Chondrocyte (in vitro differentiated cells): ENCODE measurements around the gene PGPEP1. TPM values are rescaled to one million over a fixed set of nuclear protein-coding genes. Genes with fewer than 3 reads are reported as not detected.

Source experiments
- DNase-seq: peaks from one replicate; pipeline ENCODE4 v3.0.0; 2021; ENCODE audit warnings: mixed read lengths, low spot score
- H3K27ac Mint-ChIP-seq: one replicate; pipeline ENCODE4 v1.8.0; 2021; ENCODE audit warnings: mild to moderate bottlenecking, moderate library complexity, mixed read lengths; ENCODE audit not compliant: unreplicated experiment
- H3K27me3 Mint-ChIP-seq: 2 replicates; pipeline ENCODE4 v1.8.0; 2021; ENCODE audit warnings: low read depth, mixed read lengths
- H3K36me3 Mint-ChIP-seq: 2 replicates; pipeline ENCODE4 v1.8.0; 2021; ENCODE audit warnings: low read depth, mixed read lengths
- H3K4me1 Mint-ChIP-seq: 2 replicates; pipeline ENCODE4 v1.8.0; 2021; ENCODE audit warnings: low read depth, mild to moderate bottlenecking, mixed read lengths
- H3K4me3 Mint-ChIP-seq: one replicate; pipeline ENCODE4 v1.8.0; 2021; ENCODE audit warnings: mild to moderate bottlenecking, moderate library complexity, mixed read lengths; ENCODE audit not compliant: unreplicated experiment
- H3K9me3 Mint-ChIP-seq: 2 replicates; pipeline ENCODE4 v1.8.0; 2021; ENCODE audit warnings: low read depth, mixed read lengths
- total RNA-seq: library from RNA; stranded (reverse); gene quantifications from 3 replicates; pipeline ENCODE4 v1.2.1, GENCODE V29; 2021
- TF ChIP-seq, protein P1 (sequence below): fragments of 200-600 bp; sonication (generic); IDR thresholded peaks from 2 replicates; pipeline ENCODE4 v1.5.0; 2021; ENCODE audit warnings: antibody characterized with exemption, mild to moderate bottlenecking, moderate library complexity

The PGPEP1 gene
- total RNA-seq, 1 donor from 2014 or later = 21.5 TPM

DNA sequence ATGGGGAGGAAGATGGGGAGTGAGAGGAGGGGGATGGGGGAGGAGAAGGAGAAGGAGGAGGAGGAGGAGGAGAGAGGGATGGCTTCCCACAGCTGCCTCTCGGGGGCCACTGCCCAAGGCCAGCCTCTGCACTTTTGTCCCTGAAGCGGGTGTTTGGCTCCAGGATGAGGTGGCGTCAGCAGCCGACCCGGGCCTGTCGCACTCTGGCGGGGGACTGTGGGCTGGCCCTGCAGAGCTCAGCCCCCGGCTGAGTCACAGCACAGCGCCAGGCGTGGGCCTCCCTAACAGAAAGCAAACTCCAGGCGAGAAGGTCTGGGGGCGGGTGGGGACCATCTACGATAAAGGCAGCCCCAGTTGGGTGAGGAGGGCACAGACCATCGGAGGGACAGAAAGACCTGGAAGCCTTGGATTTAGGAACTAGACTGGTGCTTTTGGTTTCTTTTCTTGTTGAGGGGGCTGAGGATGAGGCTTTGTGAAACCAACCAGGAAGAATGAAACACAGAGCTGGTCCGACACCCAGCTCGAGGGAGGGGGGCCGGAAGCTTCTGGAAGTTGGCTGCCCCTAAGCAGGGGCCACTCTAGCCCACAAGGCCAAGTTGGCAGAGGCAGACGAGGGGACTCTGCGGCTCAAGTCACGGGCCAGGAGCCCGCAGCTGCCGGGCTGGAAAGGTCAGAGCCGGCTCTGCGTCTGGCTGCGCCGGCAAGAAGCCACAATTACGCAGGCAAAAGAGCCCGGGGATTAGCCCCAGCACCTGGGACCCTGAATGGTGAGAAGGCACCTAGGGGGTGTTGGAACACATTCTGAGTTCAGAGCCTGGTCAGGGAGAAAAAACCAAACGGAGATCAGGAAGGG is 35.7 kb upstream of the PGPEP1 start:
- H3K27me3 Mint-ChIP-seq = no peaks in the 10 kb centered on the region
- no peaks in the 10 kb centered on the region for H3K36me3 Mint-ChIP-seq
- H3K4me1 Mint-ChIP-seq = peaks cover 54% of the 10 kb centered on the region
- TF ChIP-seq, protein P1, sequence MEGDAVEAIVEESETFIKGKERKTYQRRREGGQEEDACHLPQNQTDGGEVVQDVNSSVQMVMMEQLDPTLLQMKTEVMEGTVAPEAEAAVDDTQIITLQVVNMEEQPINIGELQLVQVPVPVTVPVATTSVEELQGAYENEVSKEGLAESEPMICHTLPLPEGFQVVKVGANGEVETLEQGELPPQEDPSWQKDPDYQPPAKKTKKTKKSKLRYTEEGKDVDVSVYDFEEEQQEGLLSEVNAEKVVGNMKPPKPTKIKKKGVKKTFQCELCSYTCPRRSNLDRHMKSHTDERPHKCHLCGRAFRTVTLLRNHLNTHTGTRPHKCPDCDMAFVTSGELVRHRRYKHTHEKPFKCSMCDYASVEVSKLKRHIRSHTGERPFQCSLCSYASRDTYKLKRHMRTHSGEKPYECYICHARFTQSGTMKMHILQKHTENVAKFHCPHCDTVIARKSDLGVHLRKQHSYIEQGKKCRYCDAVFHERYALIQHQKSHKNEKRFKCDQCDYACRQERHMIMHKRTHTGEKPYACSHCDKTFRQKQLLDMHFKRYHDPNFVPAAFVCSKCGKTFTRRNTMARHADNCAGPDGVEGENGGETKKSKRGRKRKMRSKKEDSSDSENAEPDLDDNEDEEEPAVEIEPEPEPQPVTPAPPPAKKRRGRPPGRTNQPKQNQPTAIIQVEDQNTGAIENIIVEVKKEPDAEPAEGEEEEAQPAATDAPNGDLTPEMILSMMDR = peak; percentile 29
- peak overlapping the region; percentile 71 for H3K4me3 Mint-ChIP-seq
- no peaks in the 10 kb centered on the region for H3K9me3 Mint-ChIP-seq
- DNase-seq = no peak
- peak overlapping the region; percentile 98 for H3K27ac Mint-ChIP-seq

DNA sequence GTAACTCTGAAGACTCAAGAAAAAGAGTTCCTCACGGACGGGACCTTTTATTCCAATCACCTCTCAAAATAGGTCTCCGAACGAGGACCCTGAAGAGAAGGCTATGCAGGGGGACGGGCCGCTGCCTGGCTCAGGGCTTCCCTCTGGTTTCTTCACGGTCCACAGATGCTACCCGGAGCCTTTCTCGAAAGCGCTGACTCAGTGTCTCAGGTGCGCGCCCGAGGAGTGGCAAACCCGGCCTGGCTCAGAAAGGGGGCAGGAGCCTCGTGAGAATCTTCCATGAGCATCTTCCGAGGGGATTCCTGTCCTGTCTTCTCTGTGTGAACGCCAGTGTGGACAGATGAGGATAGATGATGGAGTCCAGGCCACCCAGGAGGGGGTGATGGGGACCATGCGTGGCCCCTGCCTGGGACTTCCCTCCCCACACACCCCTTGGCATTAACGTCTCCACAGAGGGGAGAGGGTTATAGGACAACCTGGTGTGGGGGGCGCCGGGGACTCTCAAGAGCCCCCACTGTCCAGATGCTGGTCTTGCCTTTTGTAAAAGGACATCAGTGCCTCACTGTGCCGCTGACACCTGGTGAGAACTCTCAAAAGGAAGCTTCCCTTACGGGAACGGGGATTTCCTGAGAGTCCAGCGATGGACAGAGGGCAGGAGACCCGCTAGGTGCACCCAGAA is 34.0 kb upstream of the PGPEP1 start:
- Mint-ChIP-seq H3K4me1 (peaks cover 47% of the 10 kb centered on the region), H3K9me3 (no peaks in the 10 kb centered on the region), H3K27me3 (no peaks in the 10 kb centered on the region), H3K27ac (peak overlapping the region; percentile 68), H3K4me3 (no peak overlapping the region), H3K36me3 (no peaks in the 10 kb centered on the region)
- TF ChIP-seq, protein P1 = no peak
- no peak for DNase-seq

DNA sequence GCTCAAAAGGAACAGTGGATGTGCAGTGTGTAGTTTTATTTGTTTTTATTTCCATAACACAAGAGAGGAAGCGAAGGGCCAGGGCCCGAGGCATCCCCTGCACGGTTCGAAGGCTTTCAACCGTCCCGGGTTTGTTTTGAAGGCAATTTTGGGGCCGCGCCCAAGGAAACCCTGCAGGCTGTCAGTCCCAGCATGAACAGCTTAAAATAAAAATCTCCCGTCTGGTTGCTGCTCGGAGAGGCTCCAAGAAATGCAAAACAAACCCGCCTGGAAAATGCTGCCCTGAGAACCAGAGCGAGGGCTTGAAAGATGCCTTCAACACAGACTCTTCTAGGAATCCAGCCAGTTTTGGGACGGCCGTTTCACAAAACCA is 33.5 kb upstream of the PGPEP1 start:
- no peaks in the 10 kb centered on the region for H3K27me3 Mint-ChIP-seq
- no peaks in the 10 kb centered on the region for H3K9me3 Mint-ChIP-seq
- TF ChIP-seq, protein P1 = no peak
- H3K4me3 Mint-ChIP-seq = no peak overlapping the region
- H3K27ac Mint-ChIP-seq = peak overlapping the region; percentile 68
- H3K36me3 Mint-ChIP-seq = no peaks in the 10 kb centered on the region
- no peak for DNase-seq
- peaks cover 43% of the 10 kb centered on the region for H3K4me1 Mint-ChIP-seq

DNA sequence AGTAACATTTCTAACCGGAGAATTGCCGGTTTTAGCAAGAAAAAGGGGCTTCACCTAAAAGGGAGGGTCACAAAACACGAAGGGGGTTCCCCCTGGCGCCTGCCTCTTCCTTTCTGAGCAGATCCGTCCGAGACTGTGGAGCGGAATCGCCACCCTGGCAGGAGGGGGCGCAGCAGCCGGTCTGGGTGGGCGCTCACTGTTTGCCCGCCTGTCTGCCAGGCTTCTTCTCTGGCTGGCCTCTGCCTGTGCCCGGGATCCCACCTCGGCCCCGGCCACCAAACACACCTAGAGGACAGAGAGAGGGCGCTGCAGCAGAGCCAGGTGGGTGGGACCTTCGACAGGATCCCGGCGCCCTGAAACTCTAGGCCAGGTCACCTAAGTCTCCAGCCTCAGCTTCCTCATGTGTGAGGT is 33.1 kb upstream of the PGPEP1 start:
- TF ChIP-seq, protein P1 = no peak
- H3K4me1 Mint-ChIP-seq = peaks cover 43% of the 10 kb centered on the region
- no peaks in the 10 kb centered on the region for H3K9me3 Mint-ChIP-seq
- H3K27ac Mint-ChIP-seq = peak overlapping the region; percentile 68
- H3K27me3 Mint-ChIP-seq = no peaks in the 10 kb centered on the region
- no peak for DNase-seq
- no peaks in the 10 kb centered on the region for H3K36me3 Mint-ChIP-seq
- no peak overlapping the region for H3K4me3 Mint-ChIP-seq

DNA sequence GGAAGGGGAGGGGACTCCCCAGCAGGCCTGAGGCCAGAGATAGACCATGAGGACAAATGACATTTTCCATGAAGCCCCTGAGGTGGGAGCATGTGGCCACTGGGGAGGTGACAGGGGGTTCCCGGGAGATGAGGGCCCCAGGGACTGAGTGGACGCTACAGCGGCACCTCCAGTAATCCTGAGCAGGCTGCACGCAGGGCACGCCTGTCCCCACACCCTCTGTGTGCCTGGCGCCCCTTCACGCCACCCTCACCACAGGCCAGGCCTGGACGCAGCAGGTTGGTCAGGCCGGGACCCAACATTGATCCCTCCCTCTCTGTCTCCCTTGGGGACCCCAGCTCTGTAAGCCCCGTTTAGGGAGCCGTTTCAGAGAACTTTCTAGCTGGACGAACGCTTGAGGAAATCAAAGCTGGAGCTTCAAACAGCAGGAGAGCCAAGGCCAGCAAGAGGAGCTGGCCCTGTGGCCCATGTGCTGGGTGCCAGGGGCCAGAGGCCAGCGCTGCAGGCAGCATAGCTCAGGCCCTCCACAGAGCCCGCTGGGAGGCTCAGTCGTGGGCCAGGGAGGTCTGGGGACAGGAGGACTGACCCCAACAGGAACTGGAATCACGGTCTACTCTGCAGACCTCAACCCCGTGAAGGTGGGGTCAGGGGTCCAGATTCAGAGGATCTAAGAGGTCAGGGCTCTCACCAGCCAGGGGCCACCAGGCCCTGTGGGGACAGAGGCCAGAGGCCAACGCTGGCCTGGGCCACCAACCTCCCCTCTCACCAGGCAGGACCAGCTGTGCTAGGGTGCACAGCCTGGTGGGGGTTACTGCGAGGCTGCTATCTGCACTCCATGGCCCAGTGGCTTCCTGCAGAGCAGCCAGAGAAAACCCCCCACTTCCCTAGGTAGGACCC is 32.1 kb upstream of the PGPEP1 start:
- H3K4me1 Mint-ChIP-seq = peaks cover 41% of the 10 kb centered on the region
- no peaks in the 10 kb centered on the region for H3K9me3 Mint-ChIP-seq
- TF ChIP-seq, protein P1 = no peak
- H3K4me3 Mint-ChIP-seq = no peak overlapping the region
- no peak for DNase-seq
- H3K27me3 Mint-ChIP-seq = no peaks in the 10 kb centered on the region
- H3K27ac Mint-ChIP-seq = no peak overlapping the region
- no peaks in the 10 kb centered on the region for H3K36me3 Mint-ChIP-seq
